Body of pancreas (tissue), 4 donors: ENCODE measurements around the gene CSPG5.

Source experiments
- POLR2A ChIP-seq, 3 donors: fragments of 450-650 bp; IDR thresholded peaks; one replicate each; pipeline ENCODE4 v1.6.1; 2016; ENCODE audit warnings: antibody characterized with exemption in 3 of 3, mild to moderate bottlenecking in 2 of 3
- TF ChIP-seq, protein P1 (sequence below), 7 experiments: fragments of 450-650 bp in 4 of 7; fragments of 200-600 bp in 3 of 7; sonication (generic) in 3 of 7; IDR thresholded peaks; one replicate each; pipeline ENCODE4 v1.5.1; 2016 to 2019; ENCODE audit warnings: antibody characterized with exemption in 7 of 7

DNA sequence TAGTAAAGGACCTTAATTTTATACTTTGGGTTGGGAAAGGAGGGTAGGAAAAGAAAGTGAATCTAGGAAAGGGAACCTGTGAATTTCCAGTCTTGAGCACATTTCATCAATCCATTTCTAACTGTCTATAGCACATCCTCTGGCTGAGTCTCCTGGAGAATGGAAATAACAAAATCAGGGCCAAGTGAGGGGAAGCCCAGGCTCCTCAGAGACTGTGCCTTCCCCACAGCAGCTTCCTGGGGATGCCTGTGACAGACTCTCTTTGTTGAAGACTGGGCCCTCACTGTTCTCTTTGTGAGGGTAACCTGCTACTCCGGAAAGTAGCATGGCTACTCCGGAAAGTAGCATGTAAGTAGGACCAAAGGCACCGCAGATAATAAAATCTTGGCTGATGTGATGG is 22.6 kb upstream of the CSPG5 start:
- TF ChIP-seq, protein P1, sequence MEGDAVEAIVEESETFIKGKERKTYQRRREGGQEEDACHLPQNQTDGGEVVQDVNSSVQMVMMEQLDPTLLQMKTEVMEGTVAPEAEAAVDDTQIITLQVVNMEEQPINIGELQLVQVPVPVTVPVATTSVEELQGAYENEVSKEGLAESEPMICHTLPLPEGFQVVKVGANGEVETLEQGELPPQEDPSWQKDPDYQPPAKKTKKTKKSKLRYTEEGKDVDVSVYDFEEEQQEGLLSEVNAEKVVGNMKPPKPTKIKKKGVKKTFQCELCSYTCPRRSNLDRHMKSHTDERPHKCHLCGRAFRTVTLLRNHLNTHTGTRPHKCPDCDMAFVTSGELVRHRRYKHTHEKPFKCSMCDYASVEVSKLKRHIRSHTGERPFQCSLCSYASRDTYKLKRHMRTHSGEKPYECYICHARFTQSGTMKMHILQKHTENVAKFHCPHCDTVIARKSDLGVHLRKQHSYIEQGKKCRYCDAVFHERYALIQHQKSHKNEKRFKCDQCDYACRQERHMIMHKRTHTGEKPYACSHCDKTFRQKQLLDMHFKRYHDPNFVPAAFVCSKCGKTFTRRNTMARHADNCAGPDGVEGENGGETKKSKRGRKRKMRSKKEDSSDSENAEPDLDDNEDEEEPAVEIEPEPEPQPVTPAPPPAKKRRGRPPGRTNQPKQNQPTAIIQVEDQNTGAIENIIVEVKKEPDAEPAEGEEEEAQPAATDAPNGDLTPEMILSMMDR (IDR thresholded peaks at IDR 0.05) = no peak
- TF ChIP-seq POLR2A (IDR thresholded peaks at IDR 0.05) = no peak
